Fibroblast of the aortic adventitia (primary cell): ENCODE results near the gene TBL1XR1. TPM values are rescaled to one million over a fixed set of nuclear protein-coding genes. Genes with fewer than 3 reads are reported as not detected.

Experiments used
- DNase-seq: peaks from one replicate; pipeline ENCODE4 v3.0.0-alpha.2; 2010; ENCODE audit warnings: low read depth
- H3K4me3 ChIP-seq: 2 replicates; pipeline ENCODE4 v1.5.1; 2011; ENCODE audit warnings: low read depth, mild to moderate bottlenecking, control low read depth, low read length, moderate library complexity
- CTCF ChIP-seq: IDR thresholded peaks from 2 replicates; pipeline ENCODE4 v1.5.1; 2011; ENCODE audit warnings: mild to moderate bottlenecking, low read length, control low read depth, inconsistent platforms; ENCODE audit not compliant: insufficient read depth
- total RNA-seq: library from RNA; depleted of rRNA; stranded (reverse); fragments of >200 nt; gene quantifications from 2 replicates; pipeline ENCODE4 v1.2.3, GENCODE V29; 2012; ENCODE audit warnings: low replicate concordance

TBL1XR1 gene
- total RNA-seq, 1 donor, result 171 TPM

GRCh38 chr3:177085794-177086193, 111.5 kb downstream of the TBL1XR1 start:
- no peak for DNase-seq
- no peak overlapping the region for H3K4me3 ChIP-seq
- TF ChIP-seq CTCF, result no peak

GRCh38 chr3:177084616-177085015, 112.7 kb downstream of the TBL1XR1 start:
- H3K4me3 ChIP-seq, result no peak overlapping the region
- DNase-seq, result no peak
- TF ChIP-seq CTCF, result no peak

GRCh38 chr3:177080122-177080521, 117.2 kb downstream of the TBL1XR1 start:
- TF ChIP-seq CTCF, result no peak
- no peak for DNase-seq
- no peak overlapping the region for H3K4me3 ChIP-seq

- no peak for TF ChIP-seq CTCF
- no peak overlapping the region for H3K4me3 ChIP-seq
Observed at GRCh38 chr3:177079684-177080083, 117.6 kb downstream of the TBL1XR1 start.

GRCh38 chr3:177071496-177072156, 125.7 kb downstream of the TBL1XR1 start:
- TF ChIP-seq CTCF, result no peak
- H3K4me3 ChIP-seq, result no peak overlapping the region
- no peak for DNase-seq

More at GRCh38 chr3:177079684-177080083, 117.6 kb downstream of the TBL1XR1 start:
- DNase-seq, result no peak

- TF ChIP-seq CTCF, result no peak
- no peak overlapping the region for H3K4me3 ChIP-seq
- DNase-seq, result peak; percentile 28
Observed at GRCh38 chr3:177069514-177070329, 127.6 kb downstream of the TBL1XR1 start.
